ENCODE data around the gene LSM12. TPM values are rescaled to one million over a fixed set of nuclear protein-coding genes. Genes with fewer than 3 reads are reported as not detected.

LSM12 gene
- total RNA-seq, 1 donor from 2014 or later, result 47.6 TPM

Other genes starting within 250 kb of the LSM12 start
- 43.0 TPM for gene MPP3, start 233.5 kb downstream of the LSM12 start, total RNA-seq
- gene CD300LG, start 219.5 kb downstream of the LSM12 start, total RNA-seq, result 16.6 TPM
- gene MPP2, start 159.1 kb downstream of the LSM12 start, total RNA-seq, result 16.2 TPM
- not detected for gene PPY, start 124.2 kb downstream of the LSM12 start, total RNA-seq
- not detected for gene PYY, start 112.7 kb downstream of the LSM12 start, total RNA-seq
- gene NAGS, start 62.0 kb downstream of the LSM12 start, total RNA-seq, result 0.68 TPM
- 21.5 TPM for gene TMEM101, start 51.7 kb downstream of the LSM12 start, total RNA-seq
- 30.4 TPM for gene G6PC3, start 4.1 kb upstream of the LSM12 start, total RNA-seq
- 67.5 TPM for gene HDAC5, start 57.0 kb upstream of the LSM12 start, total RNA-seq
- gene HROB, start 75.3 kb upstream of the LSM12 start, total RNA-seq, result 2.0 TPM
- gene ASB16, start 104.0 kb upstream of the LSM12 start, total RNA-seq, result 14.5 TPM
- 20.8 TPM for gene TMUB2, start 120.3 kb upstream of the LSM12 start, total RNA-seq
- 40.8 TPM for gene ATXN7L3, start 133.2 kb upstream of the LSM12 start, total RNA-seq
- gene UBTF, start 153.0 kb upstream of the LSM12 start, total RNA-seq, result 57.5 TPM
- gene SLC4A1, start 201.5 kb upstream of the LSM12 start, total RNA-seq, result 0.08 TPM
- gene RUNDC3A, start 241.9 kb upstream of the LSM12 start, total RNA-seq, result 0.49 TPM

Measured in Right ventricle myocardium inferior (tissue), 1 donor.